AG09319 (cell line): ENCODE measurements around the gene APCDD1L.

Experiments used
- DNase-seq: peaks from one replicate; pipeline ENCODE4 v3.0.0-alpha.2; 2010; ENCODE audit warnings: low read depth; ENCODE audit errors: extremely low read depth
- TF ChIP-seq, protein P1 (sequence below): IDR thresholded peaks from 2 replicates; pipeline ENCODE4 v1.5.1; 2011; ENCODE audit warnings: low read depth, mild to moderate bottlenecking, inconsistent platforms, low read length, moderate library complexity

Gene APCDD1L

DNA sequence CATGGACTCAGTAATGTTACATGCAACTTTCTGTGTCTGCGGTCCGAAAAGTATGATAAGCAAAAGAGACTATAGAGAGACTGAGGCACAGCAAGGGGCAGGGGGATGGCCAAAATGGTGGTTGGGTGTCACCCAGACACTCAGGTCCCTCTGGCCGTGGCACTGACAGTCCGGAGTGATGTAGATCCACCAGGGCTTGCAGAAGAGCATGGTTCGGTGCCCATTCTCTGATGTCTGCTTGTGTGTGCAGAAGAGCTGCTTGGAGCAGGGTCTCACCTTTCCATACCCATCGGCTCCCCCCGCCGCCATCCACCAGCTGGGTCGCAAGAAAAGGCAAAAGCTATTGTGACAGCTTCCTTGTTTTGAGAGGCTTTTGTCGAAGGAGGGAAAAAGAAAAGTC, 6.6 kb upstream of the APCDD1L start:
- no peak for DNase-seq
- TF ChIP-seq, protein P1, sequence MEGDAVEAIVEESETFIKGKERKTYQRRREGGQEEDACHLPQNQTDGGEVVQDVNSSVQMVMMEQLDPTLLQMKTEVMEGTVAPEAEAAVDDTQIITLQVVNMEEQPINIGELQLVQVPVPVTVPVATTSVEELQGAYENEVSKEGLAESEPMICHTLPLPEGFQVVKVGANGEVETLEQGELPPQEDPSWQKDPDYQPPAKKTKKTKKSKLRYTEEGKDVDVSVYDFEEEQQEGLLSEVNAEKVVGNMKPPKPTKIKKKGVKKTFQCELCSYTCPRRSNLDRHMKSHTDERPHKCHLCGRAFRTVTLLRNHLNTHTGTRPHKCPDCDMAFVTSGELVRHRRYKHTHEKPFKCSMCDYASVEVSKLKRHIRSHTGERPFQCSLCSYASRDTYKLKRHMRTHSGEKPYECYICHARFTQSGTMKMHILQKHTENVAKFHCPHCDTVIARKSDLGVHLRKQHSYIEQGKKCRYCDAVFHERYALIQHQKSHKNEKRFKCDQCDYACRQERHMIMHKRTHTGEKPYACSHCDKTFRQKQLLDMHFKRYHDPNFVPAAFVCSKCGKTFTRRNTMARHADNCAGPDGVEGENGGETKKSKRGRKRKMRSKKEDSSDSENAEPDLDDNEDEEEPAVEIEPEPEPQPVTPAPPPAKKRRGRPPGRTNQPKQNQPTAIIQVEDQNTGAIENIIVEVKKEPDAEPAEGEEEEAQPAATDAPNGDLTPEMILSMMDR: no peak

DNA sequence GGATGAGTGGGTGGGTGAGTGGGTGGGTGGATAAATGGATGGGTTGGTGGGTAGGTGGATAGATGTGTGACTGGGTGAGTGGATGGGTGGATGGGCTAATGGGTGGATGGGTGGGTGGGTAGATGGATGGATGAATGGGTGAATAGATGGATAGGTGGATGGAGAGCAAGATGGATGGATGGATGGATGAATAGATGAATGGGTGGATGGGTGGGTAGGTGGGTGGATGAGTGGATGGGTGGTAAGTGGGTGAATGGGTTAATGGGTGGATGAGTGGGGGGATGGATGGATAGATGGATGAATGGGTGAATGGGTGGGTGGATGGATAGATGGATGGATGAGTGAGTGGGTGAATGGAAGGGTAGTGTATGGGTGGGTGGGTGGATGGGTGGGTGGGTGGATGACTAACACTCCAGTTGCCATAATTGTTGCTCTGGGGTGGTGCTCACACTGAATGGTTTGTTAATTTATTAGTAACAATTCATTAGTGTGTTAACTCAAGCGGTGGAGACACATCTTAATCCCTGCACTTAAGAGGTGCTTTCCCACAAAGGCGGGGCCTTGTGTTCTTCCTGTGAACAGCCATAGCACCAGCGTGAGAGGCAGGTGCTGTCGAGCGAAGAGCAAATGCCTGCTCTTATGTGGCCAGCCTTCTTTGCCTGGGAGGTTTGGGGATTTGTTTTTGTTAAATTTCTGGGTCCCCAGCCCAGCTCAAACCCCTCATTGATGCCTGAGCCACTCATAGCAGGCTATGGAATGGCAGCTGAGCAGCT, 4.9 kb upstream of the APCDD1L start:
- no peak for DNase-seq
- TF ChIP-seq, protein P1: no peak

DNA sequence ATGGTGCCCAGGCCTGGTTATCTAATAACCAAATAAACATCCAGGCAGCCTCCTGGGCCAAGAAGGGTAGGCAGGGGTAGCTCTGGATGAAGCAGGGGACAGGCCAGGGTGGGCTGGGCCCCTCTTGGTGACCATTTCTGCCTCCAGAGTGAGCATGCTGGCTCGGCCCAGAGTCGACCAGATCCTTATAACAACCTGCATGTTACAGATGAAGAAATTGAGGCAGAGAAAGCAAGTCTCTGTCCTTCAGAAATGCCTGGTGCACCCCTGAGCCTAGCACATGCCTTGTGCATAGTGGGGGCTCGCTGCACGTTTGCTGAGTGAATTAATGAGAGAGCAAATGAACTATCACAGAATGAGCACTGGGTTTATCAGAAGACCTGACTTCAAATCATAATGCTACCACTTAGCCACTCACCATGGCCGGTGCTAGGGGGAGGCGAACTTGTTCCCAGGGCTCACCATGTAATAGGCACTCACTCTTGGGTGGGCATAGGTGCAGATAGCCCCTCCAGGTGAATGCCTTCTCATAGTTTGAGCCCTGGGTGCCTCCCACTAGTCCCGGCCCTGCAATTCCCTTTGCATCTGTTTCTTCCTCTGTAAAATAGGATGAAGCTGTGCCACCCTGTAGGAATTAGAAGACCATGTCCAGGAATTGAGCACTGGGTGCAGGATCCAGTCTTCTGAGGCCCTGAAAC, 3.8 kb upstream of the APCDD1L start:
- DNase-seq: no peak

DNA sequence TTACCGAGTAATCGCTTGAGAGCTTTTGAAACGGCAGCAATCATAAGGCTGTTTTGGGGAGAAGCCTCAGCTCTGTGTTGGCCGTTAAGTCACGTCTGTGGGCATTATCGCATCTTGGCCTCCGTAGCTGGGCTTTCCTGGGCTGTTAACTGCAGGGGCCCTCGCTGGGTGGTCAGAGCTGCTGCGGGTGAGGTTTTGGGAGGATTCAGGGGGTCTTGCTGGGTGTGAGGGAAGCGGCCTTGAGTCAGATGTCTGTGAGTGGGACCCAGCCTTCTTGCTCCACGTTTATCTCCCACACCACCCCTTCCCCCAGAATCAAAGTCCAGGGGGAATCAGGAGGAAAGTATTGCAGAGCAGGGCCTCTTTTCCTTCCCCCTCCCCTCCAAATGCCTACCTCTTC, 3.2 kb upstream of the APCDD1L start:
- no peak for DNase-seq
- TF ChIP-seq, protein P1: no peak

More for the DNA sequence above, 3.8 kb upstream of the APCDD1L start:
- TF ChIP-seq, protein P1: no peak

DNA sequence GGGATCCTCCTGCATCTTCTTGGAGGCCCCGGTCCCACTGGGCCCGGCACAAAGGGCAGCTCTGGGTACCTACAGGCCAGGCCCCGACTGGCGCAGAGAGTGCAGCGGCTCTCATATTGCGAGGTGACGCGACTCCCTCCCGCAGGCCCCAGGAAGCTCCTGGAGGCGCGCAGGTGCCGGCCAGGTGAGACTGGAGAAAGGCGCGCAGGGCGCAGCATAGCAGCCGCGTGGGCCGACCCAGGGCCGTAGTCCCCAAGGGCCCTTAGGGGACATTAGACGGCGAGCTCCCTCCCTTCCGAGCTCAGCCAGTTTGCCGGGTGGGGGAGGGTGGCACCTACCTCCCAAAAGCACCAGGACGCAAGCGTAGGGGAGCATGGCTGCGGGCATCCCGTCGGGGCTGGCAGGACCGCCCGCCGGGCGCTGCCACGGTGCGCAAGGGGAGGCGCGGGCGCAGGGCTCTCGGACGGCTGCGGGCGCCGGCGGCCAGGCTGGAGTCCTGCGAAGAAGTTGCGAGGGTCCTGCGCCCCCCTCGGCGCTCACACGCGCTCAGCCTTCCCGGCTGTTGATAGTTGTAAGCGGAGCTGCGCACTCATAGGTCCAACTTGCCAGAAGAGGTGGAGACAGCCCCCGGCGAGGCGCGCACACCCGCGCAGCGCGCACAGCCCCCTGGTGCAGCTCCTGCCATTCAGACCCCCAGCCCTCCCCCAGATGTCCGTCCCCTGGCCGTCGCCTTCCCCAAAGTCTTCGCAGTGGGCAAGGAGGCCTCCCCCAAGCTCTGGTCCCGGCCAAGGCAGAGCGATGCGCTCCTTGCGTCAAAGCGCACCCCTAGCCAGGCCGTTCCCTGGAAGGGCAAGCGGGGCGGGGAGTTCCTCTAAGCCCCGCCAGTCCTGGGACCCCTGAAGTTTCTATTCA, 622 bp downstream of the APCDD1L start:
- TF ChIP-seq, protein P1: no peak
- DNase-seq: no peak

DNA sequence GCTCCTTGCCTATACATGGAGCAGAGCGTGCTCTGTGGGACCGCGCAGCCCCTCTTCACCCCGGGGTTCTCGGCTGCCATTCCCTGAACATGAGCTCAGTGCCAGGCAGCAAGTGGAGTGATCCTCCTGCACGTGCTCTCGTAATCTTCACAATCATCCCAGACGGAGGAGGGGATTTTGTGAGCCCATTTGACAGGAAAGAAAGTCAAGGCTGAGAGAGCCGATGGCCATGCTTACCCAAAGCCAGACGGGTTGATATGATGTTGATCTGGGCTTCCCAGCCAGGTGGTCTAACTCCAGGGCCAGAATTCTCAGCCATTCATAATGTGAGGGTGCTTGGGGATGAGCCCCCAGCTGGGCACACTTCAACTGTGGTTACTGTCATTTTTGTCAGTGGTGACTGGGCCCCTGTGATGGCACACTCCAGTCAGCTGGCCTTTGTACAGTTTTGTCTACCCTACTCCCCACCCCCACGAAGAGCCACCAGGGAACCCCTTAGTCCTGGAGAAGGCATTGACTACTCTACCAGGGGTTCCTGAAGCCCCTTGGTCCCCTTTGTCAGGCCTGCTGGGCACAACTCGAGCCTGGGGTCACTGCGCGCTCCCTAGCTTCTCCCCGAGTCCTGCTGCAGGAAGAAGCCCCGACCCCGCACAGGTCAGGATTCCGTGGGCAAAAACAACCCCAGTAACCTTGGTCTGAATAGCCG, 1.5 kb downstream of the APCDD1L start:
- TF ChIP-seq, protein P1: no peak
- DNase-seq: no peak
